Lower leg skin (tissue), 3 donors: Measurements from ENCODE around the gene PLCZ1.

Source experiments
- POLR2A ChIP-seq, 2 donors: fragments of 450-650 bp; IDR thresholded peaks; one replicate each; pipeline ENCODE4 v1.6.1; 2016 to 2017; ENCODE audit warnings: antibody characterized with exemption in 2 of 2, mild to moderate bottlenecking in 1 of 2, moderate library complexity in 1 of 2
- TF ChIP-seq, protein P1 (sequence below), 3 donors: fragments of 450-650 bp; IDR thresholded peaks; one replicate each; pipeline ENCODE4 v1.5.1; 2016; ENCODE audit warnings: antibody characterized with exemption in 3 of 3, mild to moderate bottlenecking in 3 of 3, moderate library complexity in 2 of 3

DNA sequence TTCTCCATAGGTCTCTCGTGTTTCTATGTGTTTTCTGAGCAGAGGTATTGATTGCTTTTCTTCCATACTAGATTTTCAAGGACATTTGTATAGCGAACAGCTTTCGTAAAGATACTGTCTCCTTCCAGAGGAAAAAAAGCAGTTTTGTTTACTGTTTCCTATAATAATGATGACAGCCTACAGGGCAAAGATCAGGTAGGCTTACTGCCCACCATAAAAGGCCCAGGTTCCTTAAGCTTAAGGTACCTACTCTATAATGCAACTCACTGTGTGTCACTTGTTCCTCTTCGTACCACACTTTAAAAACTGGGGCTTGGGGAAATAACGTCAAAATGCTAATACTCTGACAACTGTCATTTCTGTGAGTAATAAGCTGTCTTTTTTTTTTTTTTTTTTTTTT lies 6.7 kb downstream of the PLCZ1 start:
- TF ChIP-seq, protein P1, sequence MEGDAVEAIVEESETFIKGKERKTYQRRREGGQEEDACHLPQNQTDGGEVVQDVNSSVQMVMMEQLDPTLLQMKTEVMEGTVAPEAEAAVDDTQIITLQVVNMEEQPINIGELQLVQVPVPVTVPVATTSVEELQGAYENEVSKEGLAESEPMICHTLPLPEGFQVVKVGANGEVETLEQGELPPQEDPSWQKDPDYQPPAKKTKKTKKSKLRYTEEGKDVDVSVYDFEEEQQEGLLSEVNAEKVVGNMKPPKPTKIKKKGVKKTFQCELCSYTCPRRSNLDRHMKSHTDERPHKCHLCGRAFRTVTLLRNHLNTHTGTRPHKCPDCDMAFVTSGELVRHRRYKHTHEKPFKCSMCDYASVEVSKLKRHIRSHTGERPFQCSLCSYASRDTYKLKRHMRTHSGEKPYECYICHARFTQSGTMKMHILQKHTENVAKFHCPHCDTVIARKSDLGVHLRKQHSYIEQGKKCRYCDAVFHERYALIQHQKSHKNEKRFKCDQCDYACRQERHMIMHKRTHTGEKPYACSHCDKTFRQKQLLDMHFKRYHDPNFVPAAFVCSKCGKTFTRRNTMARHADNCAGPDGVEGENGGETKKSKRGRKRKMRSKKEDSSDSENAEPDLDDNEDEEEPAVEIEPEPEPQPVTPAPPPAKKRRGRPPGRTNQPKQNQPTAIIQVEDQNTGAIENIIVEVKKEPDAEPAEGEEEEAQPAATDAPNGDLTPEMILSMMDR (IDR thresholded peaks at IDR 0.05): no peak
- no peak for TF ChIP-seq POLR2A (IDR thresholded peaks at IDR 0.05)
